GM18868 (cell line): ENCODE measurements around the gene KCTD2.
"Not testable (repeated sequence)": the region's sequence is repeated elsewhere in the genome, so short reads cannot be mapped to it uniquely, and the experiment has no call there.

Experiments
- ATAC-seq: cut with Tn5 transposase; IDR thresholded peaks from one replicate; pipeline ENCODE4 v1.9.1; 2021; ENCODE audit warnings: mild to moderate bottlenecking, moderate library complexity; ENCODE audit not compliant: unreplicated experiment

Gene KCTD2

GRCh38 chr17:75049057-75049456, 2.0 kb downstream of the KCTD2 start:
- ATAC-seq, result no peak

GRCh38 chr17:75049706-75050105, 2.7 kb downstream of the KCTD2 start:
- no peak for ATAC-seq

- no peak for ATAC-seq
Observed at GRCh38 chr17:75051941-75052340, 4.9 kb downstream of the KCTD2 start.

- no peak for ATAC-seq
Observed at GRCh38 chr17:75059369-75060345, 12.6 kb downstream of the KCTD2 start.

GRCh38 chr17:75060434-75061054, 13.5 kb downstream of the KCTD2 start:
- no peak for ATAC-seq

- no peak for ATAC-seq
Observed at GRCh38 chr17:75061055-75061438, 14.0 kb downstream of the KCTD2 start.

GRCh38 chr17:75061618-75062017, 14.6 kb downstream of the KCTD2 start:
- ATAC-seq, result no peak

GRCh38 chr17:75063201-75063600, 16.2 kb downstream of the KCTD2 start:
- ATAC-seq, result no peak

- ATAC-seq, result no peak
Observed at GRCh38 chr17:75063626-75064025, 16.6 kb downstream of the KCTD2 start.

GRCh38 chr17:75064040-75064439, 17.0 kb downstream of the KCTD2 start:
- ATAC-seq, result no peak

GRCh38 chr17:75064460-75064859, 17.4 kb downstream of the KCTD2 start:
- no peak for ATAC-seq

GRCh38 chr17:75064867-75065561, 18.0 kb downstream of the KCTD2 start:
- ATAC-seq, result no peak

- ATAC-seq, result no peak
Observed at GRCh38 chr17:75065562-75066151, 18.6 kb downstream of the KCTD2 start.

GRCh38 chr17:75067856-75068255, 20.8 kb downstream of the KCTD2 start:
- no peak for ATAC-seq

- ATAC-seq, result no peak
Observed at GRCh38 chr17:75068750-75069149, 21.7 kb downstream of the KCTD2 start.

- no peak for ATAC-seq
Observed at GRCh38 chr17:75069783-75070182, 22.8 kb downstream of the KCTD2 start.

- ATAC-seq, result not testable (repeated sequence)
Observed at GRCh38 chr17:75071478-75072271, 24.6 kb downstream of the KCTD2 start.

- ATAC-seq, result not testable (repeated sequence)
Observed at GRCh38 chr17:75072909-75073308, 25.9 kb downstream of the KCTD2 start.

- no peak for ATAC-seq
Observed at GRCh38 chr17:75073618-75074047, 26.6 kb downstream of the KCTD2 start.

- no peak for ATAC-seq
Observed at GRCh38 chr17:75074532-75074931, 27.5 kb downstream of the KCTD2 start.
